Heart right ventricle (tissue), 16 donors: Measurements from ENCODE around the gene COG8. TPM values are rescaled to one million over a fixed set of nuclear protein-coding genes. Genes with fewer than 3 reads are reported as not detected.

Experiments used
- ATAC-seq, 8 donors: fragments of 200-7000 bp; cut with Tn5 transposase; one replicate each; pipeline ENCODE4 v1.9.1; 2020; ENCODE audit warnings: mild to moderate bottlenecking in 8 of 8, moderate library complexity in 8 of 8, moderate number of reproducible peaks in 1 of 8
- DNase-seq, 2 donors: peaks; one replicate each; pipeline ENCODE4 v3.0.0-alpha.2; 2020
- H3K27ac ChIP-seq, 10 donors: fragments of 200-600 bp; sonication (generic) in 2 of 10; one replicate each; pipeline versions ENCODE4 v1.5.0 to v1.8.0; 2020 to 2022; ENCODE audit warnings: mild to moderate bottlenecking in 3 of 10
- H3K27me3 ChIP-seq, 7 donors: fragments of 200-600 bp; one replicate each; pipeline ENCODE4 v1.8.0; 2021 to 2022; ENCODE audit warnings: mild to moderate bottlenecking in 2 of 7
- H3K36me3 ChIP-seq, 9 donors: fragments of 200-600 bp; sonication (generic) in 1 of 9; one replicate each; pipeline versions ENCODE4 v1.5.0 to v1.8.0; 2020 to 2022; ENCODE audit warnings: mild to moderate bottlenecking in 2 of 9
- H3K4me1 ChIP-seq, 9 donors: fragments of 200-600 bp; sonication (generic) in 1 of 9; one replicate each; pipeline versions ENCODE4 v1.5.0 to v1.8.0; 2020 to 2022; ENCODE audit warnings: mild to moderate bottlenecking in 4 of 9
- H3K4me3 ChIP-seq, 10 donors: fragments of 200-600 bp; sonication (generic) in 2 of 10; one replicate each; pipeline versions ENCODE4 v1.5.0 to v1.8.0; 2020 to 2022; ENCODE audit warnings: mild to moderate bottlenecking in 7 of 10, moderate library complexity in 2 of 10
- H3K9me3 ChIP-seq, 11 donors: fragments of 200-600 bp in 10 of 11; sonication (generic) in 2 of 11; one replicate each; pipeline versions ENCODE4 v1.5.0 to v1.8.0; 2013 to 2022; ENCODE audit warnings: mild to moderate bottlenecking in 2 of 11, control low read depth in 1 of 11, moderate library complexity in 1 of 11
- CTCF ChIP-seq, 9 donors: fragments of 200-600 bp; sonication (generic) in 2 of 9; IDR thresholded peaks; one replicate each; pipeline versions ENCODE4 v1.5.0 to v1.8.0; 2021 to 2022; ENCODE audit warnings: antibody characterized with exemption in 9 of 9, mild to moderate bottlenecking in 5 of 9, moderate library complexity in 1 of 9
- WGBS, 2 donors: extraction: QIAGEN DNeasy Blood & Tissue Kit; methylation state at CpG; one replicate each; pipeline ENCODE4 v1.1.7; 2013; ENCODE audit warnings: inconsistent platforms in 1 of 2; 5-methylcytosine and 5-hydroxymethylcytosine counted together
- intact Hi-C, 10 donors: fragments of 100-400 bp; cut with DNase I; formaldehyde crosslinking; loops; one replicate each; pipeline versions ENCODE4 v1.11.1 to v1.14.2; 2022
- polyA plus RNA-seq, 2 donors: library from polyadenylated mRNA; stranded (reverse); fragments of 200-250 nt; gene quantifications; one replicate each; pipeline ENCODE4 v1.2.3, GENCODE V29; 2013
- total RNA-seq, 10 donors: library from RNA; stranded (reverse); fragmentation: NEBNext Ultra II Directional in 3 of 10; extraction: Animal tissue kit (Norgen Biotek cat#: 25700) in 3 of 10; gene quantifications; one replicate each; pipeline versions ENCODE4 v1.2.1 to v1.2.4, GENCODE V29; 2021 to 2023
- donor health status: Arrhythmogenic right ventricular cardiomyopathy.
- donor health status: ischemic (EF 13 %, LVEDD 7.1; RV severe dilation, severe dysfunction).
- donor health status: healthy with polysubstance abuse.
- donor health status: DM: no; HTN: yes; CAD: no.
- donor health status: DM: no; HTN: no; CAD: no.
- donor health status: ischemic (EF 25% LVEDD 6.9; RV normal size, moderate dysfunction).
- donor health status: ischemic (EF 25% LVEDD 5.7; RV mildly dilated, moderate dysfunction).
- donor health status: healthy.
- donor health status: DM: yes; HTN: yes; CAD: no.
- donor health status: Ischemic cardiomyopathy.
- donor health status: ischemic (EF 35%, LVEDD 5.7; RV mildly dilated, moderate dysfunction).
- donor health status: nonischemic (EF 11% LVEDD 7.7; RV severe dilation, severe dysfunction).
- donor health status: DM: yes; HTN: yes; CAD: no.
- donor health status: PGD.
- donor health status: ischemic (EF 29% LVEDD 5.4; RV normal size, mild dysfunction).
- donor health status: nonischemic (EF 23%, LVEDD 6.1; RV moderate dilation, normal function).

The COG8 gene
- total and polyA plus RNA-seq, 12 donors = 15.7 to 29.1 (median 23.1) TPM

- H3K27ac ChIP-seq = no peak overlapping the region
- ATAC-seq (no peak), DNase-seq (no peak)
- H3K4me1 ChIP-seq = peaks cover 0 to 12% (median 0%) of the 10 kb centered on the region in 9 donors
- peaks cover 0 to 77% (median 16%) of the 10 kb centered on the region in 9 donors for H3K36me3 ChIP-seq
- intact Hi-C loops = no loop called here
- H3K27me3 ChIP-seq = no peaks in the 10 kb centered on the region
- no peaks in the 10 kb centered on the region for H3K9me3 ChIP-seq
- 83 to 94% methylated on average over 6 of the region's 6 CpGs for WGBS, 2 donors
- no peak overlapping the region for H3K4me3 ChIP-seq
- no peak for TF ChIP-seq CTCF (IDR thresholded peaks at IDR 0.05)
These were observed 7.3 kb upstream of the COG8 start for GRCh38 chr16:69346683-69347082.

GRCh38 chr16:69345923-69346322 is 6.6 kb upstream of the COG8 start:
- Histone ChIP-seq H3K4me3 (no peak overlapping the region), H3K36me3 (peaks cover 0 to 77% (median 20%) of the 10 kb centered on the region in 9 donors), H3K4me1 (peaks cover 0 to 17% (median under 1%) of the 10 kb centered on the region in 9 donors), H3K27me3 (no peaks in the 10 kb centered on the region), H3K27ac (no peak overlapping the region), H3K9me3 (no peaks in the 10 kb centered on the region)
- no peak for ATAC-seq
- WGBS, 2 donors = 84 to 88% methylated on average over 4 of the region's 4 CpGs
- DNase-seq = no peak
- no peak for TF ChIP-seq CTCF (IDR thresholded peaks at IDR 0.05)
- intact Hi-C loops = no loop called here

- H3K27me3 ChIP-seq = no peaks in the 10 kb centered on the region
- WGBS, 2 donors = 97 to 98% methylated on average over 5 of the region's 5 CpGs
- no peak overlapping the region for H3K4me3 ChIP-seq
- H3K36me3 ChIP-seq = peaks cover 0 to 65% (median 20%) of the 10 kb centered on the region in 9 donors
- H3K9me3 ChIP-seq = no peaks in the 10 kb centered on the region
- TF ChIP-seq CTCF (IDR thresholded peaks at IDR 0.05) = no peak
- ATAC-seq (no peak), DNase-seq (no peak)
- H3K27ac ChIP-seq = no peak overlapping the region
- peaks cover 0 to 27% (median 11%) of the 10 kb centered on the region in 9 donors for H3K4me1 ChIP-seq
- intact Hi-C loops = no loop called here
These were observed 4.8 kb upstream of the COG8 start for GRCh38 chr16:69344171-69344570.

GRCh38 chr16:69340095-69340644 is 806 bp upstream of the COG8 start:
- peak in 1 of 2 donors; percentile 18 for DNase-seq
- H3K36me3 ChIP-seq = peaks cover 0 to 64% (median 31%) of the 10 kb centered on the region in 9 donors
- H3K27me3 ChIP-seq = no peaks in the 10 kb centered on the region
- no peak for TF ChIP-seq CTCF (IDR thresholded peaks at IDR 0.05)
- WGBS, 2 donors = 8% methylated on average over 16 of the region's 16 CpGs
- H3K27ac ChIP-seq = peak overlapping the region in 9 of 10 donors; percentile 85 to 94 (median 89)
- H3K4me1 ChIP-seq = peaks cover 0 to 38% (median 28%) of the 10 kb centered on the region in 9 donors
- peak overlapping the region; percentile 69 to 97 (median 80) for H3K4me3 ChIP-seq
- intact Hi-C loops = no loop called here
- no peaks in the 10 kb centered on the region for H3K9me3 ChIP-seq
- ATAC-seq = no peak
